Fibroblast of villous mesenchyme (primary cell): ENCODE results near the gene ADD3. TPM values are rescaled to one million over a fixed set of nuclear protein-coding genes. Genes with fewer than 3 reads are reported as not detected.

ENCODE experiments used
- DNase-seq: peaks from one replicate; pipeline ENCODE4 v3.0.0-alpha.2; 2010; ENCODE audit warnings: low read depth
- H3K4me3 ChIP-seq: 2 replicates; pipeline ENCODE4 v1.5.1; 2011; ENCODE audit warnings: low read depth, mild to moderate bottlenecking, low read length
- total RNA-seq: library from RNA; depleted of rRNA; stranded (reverse); fragments of >200 nt; gene quantifications from 2 replicates; pipeline ENCODE4 v1.2.3, GENCODE V29; 2012
- TF ChIP-seq, protein P1 (sequence below): IDR thresholded peaks from 2 replicates; pipeline ENCODE4 v1.5.1; 2012; ENCODE audit warnings: low read depth, mild to moderate bottlenecking, low read length; ENCODE audit not compliant: insufficient read depth

The ADD3 gene
- total RNA-seq, 1 donor, result 97.6 TPM

DNA sequence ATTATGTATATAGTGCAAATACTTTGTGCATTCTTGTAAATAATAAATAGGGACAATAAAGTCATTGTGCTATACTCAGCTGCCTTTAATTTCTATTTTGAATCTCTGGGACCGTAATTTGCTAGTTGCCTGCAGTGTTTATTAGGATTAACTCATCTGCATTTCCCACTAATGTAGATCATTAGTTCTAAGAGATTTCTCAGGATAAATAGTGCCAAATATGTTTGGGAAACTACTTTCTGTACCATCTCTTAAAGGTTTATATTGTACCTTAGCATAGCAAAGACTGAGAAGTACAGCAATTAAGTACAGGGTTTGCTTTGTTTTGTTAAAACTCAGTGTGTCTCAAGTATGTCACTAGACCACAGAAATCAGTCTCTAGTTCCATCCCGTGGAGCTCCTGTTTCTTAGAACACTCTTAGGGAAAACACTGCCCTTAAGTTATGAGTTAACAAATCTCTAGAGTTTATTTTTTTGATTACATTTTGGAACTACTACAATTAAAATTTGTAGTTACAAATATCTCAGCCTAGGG, 26.0 kb downstream of the ADD3 start:
- TF ChIP-seq, protein P1, sequence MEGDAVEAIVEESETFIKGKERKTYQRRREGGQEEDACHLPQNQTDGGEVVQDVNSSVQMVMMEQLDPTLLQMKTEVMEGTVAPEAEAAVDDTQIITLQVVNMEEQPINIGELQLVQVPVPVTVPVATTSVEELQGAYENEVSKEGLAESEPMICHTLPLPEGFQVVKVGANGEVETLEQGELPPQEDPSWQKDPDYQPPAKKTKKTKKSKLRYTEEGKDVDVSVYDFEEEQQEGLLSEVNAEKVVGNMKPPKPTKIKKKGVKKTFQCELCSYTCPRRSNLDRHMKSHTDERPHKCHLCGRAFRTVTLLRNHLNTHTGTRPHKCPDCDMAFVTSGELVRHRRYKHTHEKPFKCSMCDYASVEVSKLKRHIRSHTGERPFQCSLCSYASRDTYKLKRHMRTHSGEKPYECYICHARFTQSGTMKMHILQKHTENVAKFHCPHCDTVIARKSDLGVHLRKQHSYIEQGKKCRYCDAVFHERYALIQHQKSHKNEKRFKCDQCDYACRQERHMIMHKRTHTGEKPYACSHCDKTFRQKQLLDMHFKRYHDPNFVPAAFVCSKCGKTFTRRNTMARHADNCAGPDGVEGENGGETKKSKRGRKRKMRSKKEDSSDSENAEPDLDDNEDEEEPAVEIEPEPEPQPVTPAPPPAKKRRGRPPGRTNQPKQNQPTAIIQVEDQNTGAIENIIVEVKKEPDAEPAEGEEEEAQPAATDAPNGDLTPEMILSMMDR, result no peak
- no peak for DNase-seq
- H3K4me3 ChIP-seq, result no peak overlapping the region

DNA sequence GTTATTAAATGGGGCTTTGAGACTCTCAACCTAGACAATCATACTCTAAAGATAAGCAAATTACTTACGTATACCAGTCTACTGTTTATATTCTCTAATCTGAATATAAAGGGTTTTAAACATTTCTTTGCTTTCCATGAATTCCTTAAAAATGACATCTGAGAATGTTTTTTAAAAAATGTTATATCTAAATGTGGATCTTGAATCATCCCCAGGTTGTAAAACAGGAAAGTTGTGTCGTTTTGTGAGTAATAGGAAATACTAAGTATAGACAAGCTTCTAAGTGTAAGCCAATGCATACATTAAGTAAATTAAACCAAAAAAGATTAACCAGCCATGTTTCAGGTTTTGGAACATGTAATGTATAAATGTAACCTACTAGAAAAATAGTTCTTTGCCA, 26.8 kb downstream of the ADD3 start:
- H3K4me3 ChIP-seq, result no peak overlapping the region
- no peak for DNase-seq
- TF ChIP-seq, protein P1, result no peak

DNA sequence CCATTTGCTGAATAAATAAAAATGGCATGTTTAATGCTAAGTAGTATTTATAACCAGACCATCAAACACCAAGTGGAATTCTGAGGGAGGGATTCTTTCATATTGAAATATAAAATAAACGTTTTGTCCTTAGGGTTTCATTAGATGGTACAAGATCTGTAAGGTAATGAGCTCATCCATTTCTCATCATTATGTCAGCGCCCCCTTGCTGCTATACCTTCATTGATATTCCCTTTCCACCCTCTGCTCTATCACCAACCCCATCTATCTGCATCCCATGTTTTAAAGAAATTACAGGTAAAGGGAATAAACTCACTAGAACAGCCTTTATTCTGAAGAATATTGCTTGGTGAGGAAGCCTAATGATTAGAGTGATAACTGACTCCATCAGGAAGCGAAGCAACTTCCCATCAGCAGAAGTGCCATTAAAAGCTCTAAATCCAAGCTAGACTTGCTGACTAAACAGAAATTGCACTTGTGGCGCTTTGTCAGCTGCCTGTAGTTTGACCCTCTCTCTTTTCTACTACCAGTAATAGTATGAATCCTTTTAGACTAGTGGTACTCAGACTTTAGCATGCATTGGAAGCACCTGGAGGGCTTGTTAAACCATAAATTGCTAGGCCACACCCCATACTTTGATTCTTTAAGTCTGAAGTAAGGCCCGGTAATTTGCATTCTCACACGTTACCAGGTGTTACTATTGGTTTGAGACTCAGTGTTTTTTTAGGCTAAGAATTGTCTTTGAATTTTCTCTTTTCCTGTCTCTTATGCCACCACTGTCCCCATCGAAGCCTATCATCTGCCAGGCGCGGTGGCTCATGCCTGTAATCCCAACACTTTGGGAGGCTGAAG, 27.5 kb downstream of the ADD3 start:
- TF ChIP-seq, protein P1, result no peak
- no peak overlapping the region for H3K4me3 ChIP-seq

DNA sequence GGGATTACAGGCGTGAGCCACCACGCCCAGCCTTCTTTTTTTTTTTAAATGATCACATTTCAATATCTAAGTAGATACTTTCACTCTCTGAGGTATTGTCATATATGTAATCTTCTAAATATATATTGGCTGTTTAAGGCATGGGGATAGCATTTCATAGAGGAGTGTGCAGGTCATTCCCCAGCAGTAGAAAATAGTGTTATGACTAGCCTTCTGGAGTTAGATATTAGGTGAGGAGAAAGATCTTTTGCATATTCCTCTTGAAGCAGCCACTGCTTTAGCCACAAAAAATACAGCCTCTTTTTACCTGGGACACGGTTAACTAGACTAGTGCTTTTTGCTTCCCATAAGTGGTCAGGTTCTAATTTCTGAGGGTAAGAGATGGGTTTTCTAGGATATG, 28.9 kb downstream of the ADD3 start:
- no peak for DNase-seq
- TF ChIP-seq, protein P1, result no peak
- H3K4me3 ChIP-seq, result no peak overlapping the region

More for the DNA sequence above, 27.5 kb downstream of the ADD3 start:
- DNase-seq, result no peak

DNA sequence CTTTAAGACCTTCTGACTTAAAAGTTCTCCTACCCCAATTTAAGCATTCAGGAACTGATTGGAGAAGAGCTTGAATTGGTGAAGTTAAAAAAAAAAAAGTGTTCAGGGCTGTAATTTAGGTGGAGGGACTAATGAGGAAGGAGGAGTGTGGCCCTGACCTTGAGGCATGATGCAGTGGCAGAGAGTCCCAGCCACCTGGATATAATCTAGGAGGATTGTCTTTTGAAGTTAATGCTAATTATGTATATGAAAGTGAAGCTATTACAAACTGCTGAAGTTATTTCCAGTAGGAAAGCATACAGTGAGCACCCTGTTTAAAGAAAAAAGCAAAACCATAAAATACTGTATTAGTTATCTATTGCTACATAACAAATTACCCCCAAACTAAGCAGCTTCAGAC, 31.5 kb downstream of the ADD3 start:
- no peak overlapping the region for H3K4me3 ChIP-seq
- DNase-seq, result no peak
- TF ChIP-seq, protein P1, result no peak

DNA sequence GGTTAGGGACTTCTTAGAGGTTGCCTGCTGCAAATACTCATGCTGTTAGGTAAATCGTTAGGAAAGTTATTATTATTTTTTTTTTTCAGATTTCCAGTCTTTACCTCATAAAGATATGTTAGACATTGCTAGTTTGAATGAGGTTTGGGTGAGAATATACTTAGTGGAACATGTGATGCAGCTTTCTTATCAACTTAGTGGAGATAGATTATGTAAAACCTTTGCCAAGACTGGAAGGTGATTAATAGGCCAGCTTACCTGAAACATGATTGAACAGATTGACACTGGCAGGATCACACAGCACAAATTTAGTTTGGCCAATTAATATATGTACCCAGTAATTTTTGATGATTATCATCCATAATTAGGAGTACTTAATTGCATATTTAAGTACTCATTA, 32.3 kb downstream of the ADD3 start:
- no peak overlapping the region for H3K4me3 ChIP-seq
- no peak for DNase-seq
- TF ChIP-seq, protein P1, result no peak
